Endothelial cell of umbilical vein (primary cell): Measurements from ENCODE around the gene SEL1L2. TPM values are rescaled to one million over a fixed set of nuclear protein-coding genes. Genes with fewer than 3 reads are reported as not detected.

Experiments
- BruUV-seq: library from RNA; stranded (reverse); fragments of 400-500 nt; replicated peaks from 2 replicates; lab custom pipeline; 2021; lab: Mats Ljungman, UMichigan
- CTCF ChIA-PET: fragments of 300-600, 350-600 bp; sonication (Branson Sonifier 250); formaldehyde crosslinking; loops from one replicate; lab custom pipeline; 2021; ENCODE audit warnings: antibody characterized with exemption, inconsistent platforms; lab: Charles Lee
- POLR2A ChIA-PET: fragments of 300-600, 350-600 bp; sonication (Branson Sonifier 250); formaldehyde crosslinking; loops from one replicate; lab custom pipeline; 2021; ENCODE audit warnings: antibody characterized with exemption, inconsistent platforms; lab: Charles Lee
- DNase-seq: peaks from one replicate; pipeline ENCODE4 v3.0.0-alpha.2; 2011; ENCODE audit warnings: low read depth, low spot score
- FAIRE-seq: peaks from 2 replicates; lab custom pipeline; 2011; peaks lifted over from hg19 to GRCh38; lab: Jason Lieb, UNC
- H2AFZ ChIP-seq: 2 replicates; pipeline ENCODE4 v1.6.0; 2012; ENCODE audit warnings: low read depth, low read length, control low read depth, inconsistent platforms
- H3K27ac ChIP-seq: 2 replicates; pipeline ENCODE4 v1.5.1; 2011; ENCODE audit warnings: low read depth, mild to moderate bottlenecking, control low read depth, low read length, moderate library complexity; ENCODE audit not compliant: insufficient read depth
- H3K27me3 ChIP-seq, 2 experiments: 2 replicates each; pipeline versions ENCODE4 v1.6.0 to v1.6.1; 2011; ENCODE audit warnings: low read length in 2 of 2, mixed read lengths in 1 of 2; ENCODE audit not compliant: control insufficient read depth in 2 of 2, insufficient read depth in 2 of 2
- H3K36me3 ChIP-seq, 2 experiments: 2 replicates in 1 of 2; 3 replicates in 1 of 2; pipeline ENCODE4 v1.5.1; 2011; ENCODE audit warnings: low read length in 2 of 2, mild to moderate bottlenecking in 1 of 2, moderate library complexity in 1 of 2; ENCODE audit not compliant: control insufficient read depth in 2 of 2, insufficient read depth in 2 of 2; ENCODE audit errors: extremely low read depth in 1 of 2
- H3K4me1 ChIP-seq: 3 replicates; pipeline ENCODE4 v1.5.1; 2011; ENCODE audit warnings: mild to moderate bottlenecking, low read length; ENCODE audit not compliant: control insufficient read depth, insufficient read depth; ENCODE audit errors: extremely low read depth
- H3K4me2 ChIP-seq: 2 replicates; pipeline ENCODE4 v1.6.1; 2011; ENCODE audit warnings: low read length, control low read depth, mixed read lengths; ENCODE audit not compliant: insufficient read depth
- H3K4me3 ChIP-seq, 3 experiments: fragments of 200-600 bp in 1 of 3; sonication (generic), shearing (Covaris generic) in 1 of 3; replicated peaks in 1 of 3; 2 replicates each; pipeline ENCODE4 v1.5.1; 2011 to 2016; ENCODE audit warnings: control low read depth in 3 of 3, low read length in 3 of 3, mild to moderate bottlenecking in 2 of 3, inconsistent platforms in 1 of 3, low read depth in 1 of 3, moderate library complexity in 1 of 3; ENCODE audit not compliant: insufficient read depth in 1 of 3
- H3K79me2 ChIP-seq: 2 replicates; pipeline ENCODE4 v1.6.0; 2012; ENCODE audit warnings: low read length, inconsistent platforms; ENCODE audit not compliant: control insufficient read depth, insufficient read depth
- H3K9ac ChIP-seq: replicated peaks from 2 replicates; pipeline ENCODE3; 2011; ENCODE audit warnings: low read length, control low read depth; ENCODE audit not compliant: insufficient read depth; ENCODE audit errors: extremely low read depth
- H3K9me1 ChIP-seq: replicated peaks from 3 replicates; pipeline ENCODE4 v1.6.0; 2011; ENCODE audit warnings: mild to moderate bottlenecking, low read length; ENCODE audit not compliant: control insufficient read depth, insufficient read depth; ENCODE audit errors: extremely low read depth
- H3K9me3 ChIP-seq: replicated peaks from 2 replicates; pipeline ENCODE4 v1.5.1; 2012; ENCODE audit warnings: low read length, inconsistent platforms; ENCODE audit not compliant: control insufficient read depth, insufficient read depth
- H4K20me1 ChIP-seq: replicated peaks from 2 replicates; pipeline ENCODE3; 2011; ENCODE audit warnings: mild to moderate bottlenecking, low read length; ENCODE audit not compliant: control insufficient read depth, insufficient read depth; ENCODE audit errors: extremely low read depth
- EZH2 ChIP-seq: IDR thresholded peaks from 2 replicates; pipeline ENCODE4 v1.6.1; 2012; ENCODE audit warnings: borderline replicate concordance, low read depth, mild to moderate bottlenecking, moderate library complexity, low read length, inconsistent platforms; ENCODE audit not compliant: severe bottlenecking
- FOS ChIP-seq: IDR thresholded peaks from 2 replicates; pipeline ENCODE4 v1.6.1; 2011; ENCODE audit warnings: mild to moderate bottlenecking, low read length, moderate library complexity, borderline replicate concordance; ENCODE audit not compliant: insufficient read depth
- GATA2 ChIP-seq: IDR thresholded peaks from 2 replicates; pipeline ENCODE4 v1.7.0; 2011; ENCODE audit warnings: low read depth, mild to moderate bottlenecking, moderate library complexity, mixed read lengths, low read length; ENCODE audit not compliant: insufficient read length, insufficient read depth
- JUN ChIP-seq: IDR thresholded peaks from 2 replicates; pipeline ENCODE4 v1.6.1; 2011; ENCODE audit warnings: borderline replicate concordance, low read depth; ENCODE audit not compliant: insufficient read length, insufficient read depth
- MYC ChIP-seq: IDR thresholded peaks from one replicate; pipeline ENCODE4 v1.6.1; 2011; ENCODE audit warnings: mild to moderate bottlenecking, low read depth, low read length
- POLR2A ChIP-seq: IDR thresholded peaks from 2 replicates; pipeline ENCODE4 v1.6.1; 2012; ENCODE audit warnings: low read depth, mild to moderate bottlenecking, control low read depth, low read length
- POLR2AphosphoS5 ChIP-seq: IDR thresholded peaks from 2 replicates; pipeline ENCODE4 v1.6.1; 2012; ENCODE audit warnings: low read depth, mild to moderate bottlenecking, control low read depth, low read length, moderate library complexity; ENCODE audit not compliant: insufficient read depth
- dilution Hi-C: fragments of 300-500 bp; cut with MboI; formaldehyde crosslinking; loops from one replicate; pipeline ENCODE4 v1.15.0; 2019; ENCODE audit warnings: low sequenced_read_pairs; ENCODE audit not compliant: extremely low pct_ligation_motif_present
- intact Hi-C: fragments of 100-400 bp; cut with micrococcal nuclease; formaldehyde crosslinking; loops from one replicate; pipeline ENCODE4 v1.10.0; 2022
- polyA plus RNA-seq, 4 experiments: library from polyadenylated mRNA; depleted of rRNA in 3 of 4; stranded (reverse) in 3 of 4; unstranded in 1 of 4; fragments of >200 nt; gene quantifications; 2 replicates each; pipeline versions ENCODE4 v1.2.1 to v1.2.3, GENCODE V29; 2011 to 2012; ENCODE audit warnings: missing spikeins in 1 of 4
- total RNA-seq: library from RNA; stranded (reverse); gene quantifications from 2 replicates; pipeline ENCODE4 v1.2.3, GENCODE V29; 2021
- TF ChIP-seq, protein P1 (sequence below): IDR thresholded peaks from 2 replicates; pipeline ENCODE4 v1.6.1; 2011; ENCODE audit not compliant: insufficient read depth, insufficient read length
- TF ChIP-seq, protein P2 (sequence below), 2 donors: IDR thresholded peaks; 1 replicate in 1 of 2; 2 replicates in 1 of 2; pipeline ENCODE4 v1.5.1; 2011; ENCODE audit warnings: low read length in 2 of 2, mild to moderate bottlenecking in 2 of 2, moderate library complexity in 2 of 2, control low read depth in 1 of 2, inconsistent platforms in 1 of 2, low read depth in 1 of 2; ENCODE audit not compliant: insufficient read depth in 1 of 2; ENCODE audit errors: extremely low read depth in 1 of 2

SEL1L2 gene
- total and polyA plus RNA-seq, 2 donors (not counting 3 experiments of a cell fraction or from before 2014, with no cell fraction given), result not detected

DNA sequence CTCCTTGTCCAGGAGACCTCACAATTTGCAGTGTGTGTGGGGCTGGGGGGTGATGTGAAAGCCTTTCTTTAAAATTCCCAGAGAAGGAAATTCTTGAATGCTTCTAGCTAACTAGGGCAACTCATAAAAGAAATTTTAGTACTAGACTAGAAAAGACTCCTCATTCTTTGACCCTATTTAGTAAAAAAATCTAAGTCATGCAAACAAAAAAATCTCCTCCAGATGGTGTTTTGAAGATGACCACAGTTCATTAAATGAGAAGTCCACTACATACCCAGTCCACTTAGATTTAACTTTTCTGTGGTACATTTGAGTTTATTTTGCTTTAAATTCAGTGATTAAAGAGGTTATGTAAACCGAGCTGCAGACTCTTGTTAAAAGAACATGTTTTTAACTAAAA, 138.1 kb downstream of the SEL1L2 start:
- dilution Hi-C loops, result no loop called here
- H3K27ac ChIP-seq, result no peak overlapping the region
- no peaks in the 10 kb centered on the region for H3K9me3 ChIP-seq
- intact Hi-C loops, result no loop called here
- H3K36me3 ChIP-seq, result no peaks in the 10 kb centered on the region
- H2AFZ ChIP-seq, result no peak overlapping the region
- TF ChIP-seq FOS (no peak), EZH2 (no peak), POLR2AphosphoS5 (no peak), MYC (no peak), JUN (no peak), GATA2 (no peak), POLR2A (no peak)
- TF ChIP-seq, protein P1, sequence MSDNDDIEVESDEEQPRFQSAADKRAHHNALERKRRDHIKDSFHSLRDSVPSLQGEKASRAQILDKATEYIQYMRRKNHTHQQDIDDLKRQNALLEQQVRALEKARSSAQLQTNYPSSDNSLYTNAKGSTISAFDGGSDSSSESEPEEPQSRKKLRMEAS, result no peak
- TF ChIP-seq, protein P2, sequence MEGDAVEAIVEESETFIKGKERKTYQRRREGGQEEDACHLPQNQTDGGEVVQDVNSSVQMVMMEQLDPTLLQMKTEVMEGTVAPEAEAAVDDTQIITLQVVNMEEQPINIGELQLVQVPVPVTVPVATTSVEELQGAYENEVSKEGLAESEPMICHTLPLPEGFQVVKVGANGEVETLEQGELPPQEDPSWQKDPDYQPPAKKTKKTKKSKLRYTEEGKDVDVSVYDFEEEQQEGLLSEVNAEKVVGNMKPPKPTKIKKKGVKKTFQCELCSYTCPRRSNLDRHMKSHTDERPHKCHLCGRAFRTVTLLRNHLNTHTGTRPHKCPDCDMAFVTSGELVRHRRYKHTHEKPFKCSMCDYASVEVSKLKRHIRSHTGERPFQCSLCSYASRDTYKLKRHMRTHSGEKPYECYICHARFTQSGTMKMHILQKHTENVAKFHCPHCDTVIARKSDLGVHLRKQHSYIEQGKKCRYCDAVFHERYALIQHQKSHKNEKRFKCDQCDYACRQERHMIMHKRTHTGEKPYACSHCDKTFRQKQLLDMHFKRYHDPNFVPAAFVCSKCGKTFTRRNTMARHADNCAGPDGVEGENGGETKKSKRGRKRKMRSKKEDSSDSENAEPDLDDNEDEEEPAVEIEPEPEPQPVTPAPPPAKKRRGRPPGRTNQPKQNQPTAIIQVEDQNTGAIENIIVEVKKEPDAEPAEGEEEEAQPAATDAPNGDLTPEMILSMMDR (IDR thresholded peaks at IDR 0.05; ENCODE audit: extremely low read depth in 1 of 2, insufficient read depth in 1 of 2, low read depth in 1 of 2, low read length in 2 of 2), result no peak
- H3K27me3 ChIP-seq, result no peaks in the 10 kb centered on the region
- H3K9ac ChIP-seq, result no peak overlapping the region
- FAIRE-seq (no peak), DNase-seq (no peak)
- no peaks in the 10 kb centered on the region for H3K9me1 ChIP-seq
- POLR2A ChIA-PET, result no interaction called here
- no peak overlapping the region for H3K4me2 ChIP-seq
- H3K4me1 ChIP-seq, result no peaks in the 10 kb centered on the region
- BruUV-seq, result no TSS peak
- no peaks in the 10 kb centered on the region for H3K79me2 ChIP-seq
- H3K4me3 ChIP-seq, result no peak overlapping the region
- CTCF ChIA-PET, result no interaction called here
- no peaks in the 10 kb centered on the region for H4K20me1 ChIP-seq
